GM18508 (cell line): ENCODE data around the gene ASCC2.
"Not testable (repeated sequence)": the region's sequence is repeated elsewhere in the genome, so short reads cannot be mapped to it uniquely, and the experiment has no call there.

Experiments
- ATAC-seq: cut with Tn5 transposase; IDR thresholded peaks from one replicate; pipeline ENCODE4 v1.9.1; 2021; ENCODE audit warnings: moderate number of reproducible peaks; ENCODE audit not compliant: insufficient read depth, unreplicated experiment

ASCC2 gene

GRCh38 chr22:29758068-29758622, 79.9 kb downstream of the ASCC2 start:
- ATAC-seq = no peak

- no peak for ATAC-seq
Observed at GRCh38 chr22:29757096-29757495, 81.0 kb downstream of the ASCC2 start.

DNA sequence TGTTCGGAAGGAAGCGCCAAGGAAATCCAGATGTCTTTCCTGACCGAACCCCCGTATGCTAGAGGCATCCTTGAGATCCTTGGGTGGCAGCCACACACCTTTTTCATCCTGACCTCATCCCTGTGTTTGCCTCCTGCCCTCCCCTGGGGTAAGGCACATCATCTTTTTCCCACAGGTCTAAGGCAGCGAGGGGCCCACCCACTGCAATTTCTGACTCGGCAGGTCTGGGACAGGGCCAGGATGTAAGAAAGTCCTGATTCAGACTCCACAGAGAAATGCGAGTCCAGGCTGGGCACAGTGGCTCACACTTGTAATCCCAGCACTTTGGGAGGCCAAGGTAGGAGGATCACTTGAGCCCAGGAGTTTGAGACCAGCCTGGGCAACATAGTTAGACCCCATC, 81.7 kb downstream of the ASCC2 start:
- no peak for ATAC-seq

- ATAC-seq = no peak
Observed at GRCh38 chr22:29755889-29756288, 82.2 kb downstream of the ASCC2 start.

- not testable (repeated sequence) for ATAC-seq
Observed at GRCh38 chr22:29754658-29755395, 83.2 kb downstream of the ASCC2 start.

DNA sequence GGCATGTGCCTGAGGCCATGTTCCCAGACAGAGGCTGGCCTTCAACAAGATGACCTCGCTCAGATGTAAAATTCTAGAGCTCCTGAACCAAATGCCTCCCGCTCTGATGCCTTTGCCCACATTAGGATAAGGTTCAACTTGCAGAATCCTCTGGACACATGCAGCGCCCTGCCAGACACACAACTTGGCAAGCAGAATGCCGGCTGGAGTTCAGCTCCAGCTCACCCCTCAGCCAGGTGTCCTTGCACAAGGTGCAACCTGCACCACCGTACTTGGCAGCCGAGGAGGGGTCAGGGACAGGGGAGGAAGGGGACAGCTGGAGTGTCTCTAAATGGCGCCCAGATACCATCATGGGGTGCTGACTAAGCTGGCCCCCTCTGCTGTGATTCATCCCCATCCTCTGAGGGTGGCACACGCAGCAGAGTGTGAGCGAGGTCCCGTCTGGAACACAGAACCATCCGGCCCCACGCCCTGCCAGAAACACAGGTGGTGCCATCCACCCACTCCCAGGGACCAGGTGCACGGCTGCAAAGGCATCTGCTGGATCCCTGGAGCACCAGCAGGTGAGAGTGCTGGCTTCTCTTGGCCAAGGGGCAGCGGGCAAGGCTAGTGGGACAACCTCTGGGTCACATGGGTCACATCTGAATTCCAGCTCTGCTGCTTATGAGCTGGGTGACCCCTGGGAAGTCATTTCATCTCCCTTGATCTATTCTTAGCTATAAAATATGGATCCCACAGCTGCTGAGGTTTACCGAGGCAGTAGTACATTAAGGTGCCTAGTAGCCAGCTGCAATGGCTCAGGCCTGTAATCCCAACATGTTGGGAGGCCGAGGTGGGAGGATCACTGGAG, 84.0 kb downstream of the ASCC2 start:
- ATAC-seq = no peak

DNA sequence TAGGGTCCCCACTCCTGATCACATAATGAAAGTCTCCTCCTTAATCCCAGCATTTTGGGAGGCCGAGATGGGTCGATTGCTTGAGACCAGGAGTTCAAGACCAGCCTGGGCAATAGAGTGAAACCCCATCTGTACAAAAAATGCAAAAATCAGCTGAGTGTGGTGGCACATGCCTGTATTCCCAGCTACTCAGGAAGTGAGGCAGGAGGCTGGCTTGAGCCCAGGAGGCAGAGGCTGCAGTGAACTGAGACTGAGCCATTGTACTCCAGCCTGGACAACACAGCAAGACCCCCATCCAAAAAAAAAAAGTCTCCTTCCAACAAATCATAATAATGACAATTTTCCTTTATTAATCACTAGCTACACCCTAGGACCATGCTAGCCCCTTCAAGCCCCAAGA, 86.4 kb downstream of the ASCC2 start:
- ATAC-seq = no peak

DNA sequence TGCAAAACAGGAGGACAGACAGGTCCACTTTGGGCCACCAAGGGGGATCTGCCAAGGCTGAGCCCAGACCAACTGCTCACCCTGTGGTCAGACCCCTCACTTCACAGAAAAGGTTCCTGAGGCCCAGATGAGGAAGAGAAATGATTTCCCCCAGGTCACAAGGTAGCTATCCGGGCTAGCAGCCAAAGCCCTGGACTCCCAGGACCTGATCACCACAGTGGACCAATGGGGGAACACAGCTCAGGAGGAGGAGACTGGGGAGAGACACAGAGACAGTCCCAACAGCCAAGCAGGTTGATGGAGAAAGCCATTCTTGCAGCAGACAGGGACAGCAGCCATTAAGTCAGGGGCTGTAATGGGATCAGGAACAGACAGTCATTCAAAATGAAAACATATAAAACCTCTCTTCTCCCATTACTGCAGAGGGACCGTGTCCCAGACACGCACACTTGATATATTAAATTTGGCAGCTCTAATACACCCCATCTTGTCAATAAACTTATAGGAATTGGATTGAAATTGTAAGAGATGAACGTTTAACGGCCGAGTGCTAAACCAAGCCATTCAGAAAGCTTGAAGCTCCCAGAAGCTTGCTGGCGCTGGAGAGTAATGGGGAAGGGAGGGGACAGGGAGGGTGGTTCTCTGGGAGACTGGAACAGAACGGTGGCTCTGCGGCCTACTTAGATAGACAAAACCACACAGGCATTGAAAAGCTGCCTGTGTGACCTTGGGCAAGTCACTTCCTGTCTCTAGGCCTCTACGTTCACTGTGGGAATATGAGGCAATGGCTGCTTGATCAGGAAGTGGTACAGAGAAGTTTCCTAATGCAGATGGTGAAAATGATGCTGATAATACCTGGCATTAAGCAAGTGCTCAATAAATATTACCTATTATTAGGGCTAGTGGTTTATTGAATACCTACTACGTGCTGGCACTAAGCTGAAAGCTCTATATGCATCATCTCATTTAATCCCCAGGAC, 87.2 kb downstream of the ASCC2 start:
- ATAC-seq = no peak

DNA sequence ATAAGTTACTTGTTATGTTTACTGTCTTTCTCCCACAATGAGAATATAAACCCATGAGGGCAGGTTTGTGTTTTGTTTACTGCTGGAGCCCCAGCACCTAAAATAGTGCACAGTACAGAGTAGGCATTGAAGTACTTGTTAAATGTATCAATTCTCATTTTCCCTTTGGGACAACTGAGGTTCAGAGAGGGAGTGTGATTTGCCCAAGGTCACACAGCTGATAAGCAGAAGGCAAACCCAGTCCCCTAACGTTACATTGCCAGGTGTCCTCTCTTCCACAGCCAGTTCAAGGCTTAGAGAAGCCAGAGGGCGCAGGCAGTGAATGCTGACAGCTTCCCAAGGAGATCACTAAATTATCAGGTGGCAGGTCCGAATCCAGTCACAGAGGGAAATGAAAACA, 88.0 kb downstream of the ASCC2 start:
- no peak for ATAC-seq

GRCh38 chr22:29748248-29748893, 89.7 kb downstream of the ASCC2 start:
- ATAC-seq = no peak

DNA sequence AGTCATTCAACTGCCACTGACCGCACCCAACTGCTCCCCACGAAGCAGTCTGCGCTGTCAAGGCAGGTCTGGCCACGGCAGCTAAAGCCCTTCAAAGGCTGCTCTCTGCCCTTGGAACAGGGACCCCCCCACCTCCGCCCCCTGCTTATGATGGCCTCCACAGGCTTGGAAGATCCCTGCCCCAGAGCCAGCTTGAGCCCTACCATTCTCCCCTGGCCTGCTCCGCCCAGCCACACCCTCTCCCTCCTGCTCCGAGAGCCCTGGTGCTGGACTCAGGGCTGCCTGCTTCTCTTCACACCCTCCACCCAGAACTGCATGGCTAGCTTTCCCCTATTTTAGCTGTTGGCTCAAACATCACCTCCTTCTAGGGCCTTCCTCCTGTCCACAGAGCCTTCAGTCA, 90.2 kb downstream of the ASCC2 start:
- no peak for ATAC-seq

- no peak for ATAC-seq
Observed at GRCh38 chr22:29744902-29745301, 93.2 kb downstream of the ASCC2 start.

- ATAC-seq = no peak
Observed at GRCh38 chr22:29742326-29742725, 95.7 kb downstream of the ASCC2 start.

DNA sequence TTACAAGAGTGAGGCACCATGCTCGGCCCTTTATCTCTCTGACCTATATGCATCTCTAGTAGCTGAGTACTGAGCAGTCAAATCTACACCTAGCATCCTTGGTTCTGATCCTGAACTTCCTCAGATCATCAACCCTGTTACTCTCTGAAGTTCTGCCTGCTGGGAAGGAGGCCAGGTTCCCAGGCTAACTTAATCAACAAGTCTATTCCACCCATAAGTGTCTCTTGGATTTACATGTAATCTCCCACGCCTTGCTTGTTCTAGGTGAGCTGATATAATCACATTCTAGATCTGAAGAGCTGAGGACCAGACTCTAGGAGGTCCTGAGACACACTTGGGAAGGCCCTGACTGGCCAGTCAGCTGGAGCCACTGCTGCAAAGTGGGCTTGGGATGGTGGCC, 96.1 kb downstream of the ASCC2 start:
- no peak for ATAC-seq

- ATAC-seq = no peak
Observed at GRCh38 chr22:29740216-29740615, 97.9 kb downstream of the ASCC2 start.

GRCh38 chr22:29739346-29739875, 98.7 kb downstream of the ASCC2 start:
- no peak for ATAC-seq
